HUES48 (cell line): Measurements from ENCODE around the gene SEPTIN1.

Experiments
- H3K27ac ChIP-seq: one replicate; pipeline ENCODE4 v1.7.0; 2013; ENCODE audit warnings: low read depth, low read length, inconsistent platforms
- H3K27me3 ChIP-seq: 2 replicates; pipeline ENCODE4 v1.6.1; 2013; ENCODE audit warnings: mild to moderate bottlenecking, low read length; ENCODE audit not compliant: control insufficient read depth, insufficient read depth
- H3K36me3 ChIP-seq: 2 replicates; pipeline ENCODE4 v1.6.1; 2013; ENCODE audit warnings: low read length; ENCODE audit not compliant: control insufficient read depth, insufficient read depth
- H3K4me1 ChIP-seq: 2 replicates; pipeline ENCODE4 v1.6.1; 2013; ENCODE audit warnings: mild to moderate bottlenecking, low read length; ENCODE audit not compliant: control insufficient read depth, insufficient read depth
- H3K4me3 ChIP-seq: 2 replicates; pipeline ENCODE4 v1.5.1; 2013; ENCODE audit warnings: mild to moderate bottlenecking, low read depth, low read length
- H3K9ac ChIP-seq: 2 replicates; pipeline ENCODE4 v1.6.1; 2013; ENCODE audit warnings: mild to moderate bottlenecking, low read depth, low read length, moderate library complexity
- H3K9me3 ChIP-seq: 2 replicates; pipeline ENCODE4 v1.6.1; 2013; ENCODE audit warnings: low read length; ENCODE audit not compliant: control insufficient read depth, insufficient read depth

The SEPTIN1 gene

DNA sequence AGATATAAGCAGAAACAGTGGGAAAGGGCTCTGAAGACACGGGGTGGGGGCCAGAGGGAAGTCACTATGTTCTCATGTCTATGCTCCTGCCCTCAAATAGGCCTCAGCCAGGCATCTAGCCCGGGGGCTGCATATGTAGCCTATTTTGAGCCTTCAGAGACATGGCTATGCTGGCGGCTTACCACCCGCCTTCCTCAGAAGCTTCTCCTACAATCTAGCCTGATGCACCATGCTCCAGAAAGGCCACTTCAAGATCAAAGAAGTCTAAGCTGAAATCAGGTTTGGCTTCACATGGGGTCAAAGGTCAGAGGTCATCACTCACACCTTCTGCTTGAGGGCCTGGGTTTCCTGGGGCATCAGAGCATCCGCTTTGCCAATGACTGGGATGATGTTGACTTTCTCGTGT lies 1.6 kb downstream of the SEPTIN1 start:
- Histone ChIP-seq H3K36me3 (no peaks in the 10 kb centered on the region), H3K4me1 (peaks cover 6% of the 10 kb centered on the region), H3K9ac (no peak overlapping the region), H3K27me3 (no peaks in the 10 kb centered on the region), H3K27ac (no peak overlapping the region), H3K9me3 (no peaks in the 10 kb centered on the region), H3K4me3 (no peak overlapping the region)

GRCh38 chr16:30380072-30380802 lies 2.1 kb downstream of the SEPTIN1 start:
- no peaks in the 10 kb centered on the region for H3K36me3 ChIP-seq
- no peaks in the 10 kb centered on the region for H3K27me3 ChIP-seq
- H3K9me3 ChIP-seq, result no peaks in the 10 kb centered on the region
- no peak overlapping the region for H3K9ac ChIP-seq
- H3K27ac ChIP-seq, result no peak overlapping the region
- no peak overlapping the region for H3K4me3 ChIP-seq
- H3K4me1 ChIP-seq, result peaks cover 6% of the 10 kb centered on the region

DNA sequence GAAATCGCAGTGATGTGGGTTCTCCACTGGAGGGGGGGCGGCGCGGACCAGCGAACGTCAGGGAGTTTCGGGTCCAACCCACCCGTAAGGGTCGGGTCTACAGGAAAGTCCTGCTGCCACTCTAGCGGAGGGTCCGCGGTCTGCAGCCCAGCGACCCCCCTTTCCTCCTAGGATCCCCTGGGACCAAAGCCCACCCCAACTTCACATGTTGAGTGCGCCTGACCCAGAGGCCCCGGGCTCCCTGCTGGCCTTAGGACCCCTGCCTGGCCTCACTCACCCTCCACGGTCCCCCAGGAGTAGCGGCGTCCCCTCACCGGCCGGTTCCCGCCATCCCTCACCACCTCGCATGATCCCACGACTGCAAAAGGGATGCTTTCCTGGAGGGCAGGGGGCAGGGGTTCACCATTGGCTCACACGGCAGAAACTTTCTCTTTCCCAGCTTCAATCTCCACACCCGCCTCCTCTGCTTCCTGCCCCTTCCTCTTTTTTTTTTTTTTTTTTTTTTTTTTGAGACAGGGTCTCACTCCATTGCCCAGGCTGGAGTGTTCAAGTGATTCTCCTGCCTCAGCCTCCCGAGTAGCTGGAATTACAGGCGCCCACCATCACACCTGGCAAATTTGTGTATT lies 3.1 kb downstream of the SEPTIN1 start:
- Histone ChIP-seq H3K27me3 (no peaks in the 10 kb centered on the region), H3K4me3 (peak overlapping the region; percentile 80), H3K9ac (peak overlapping the region; percentile 35; the same call in 1 of the 2 replicates), H3K36me3 (no peaks in the 10 kb centered on the region), H3K4me1 (peaks cover 6% of the 10 kb centered on the region), H3K9me3 (no peaks in the 10 kb centered on the region), H3K27ac (peak overlapping the region; percentile 100)

DNA sequence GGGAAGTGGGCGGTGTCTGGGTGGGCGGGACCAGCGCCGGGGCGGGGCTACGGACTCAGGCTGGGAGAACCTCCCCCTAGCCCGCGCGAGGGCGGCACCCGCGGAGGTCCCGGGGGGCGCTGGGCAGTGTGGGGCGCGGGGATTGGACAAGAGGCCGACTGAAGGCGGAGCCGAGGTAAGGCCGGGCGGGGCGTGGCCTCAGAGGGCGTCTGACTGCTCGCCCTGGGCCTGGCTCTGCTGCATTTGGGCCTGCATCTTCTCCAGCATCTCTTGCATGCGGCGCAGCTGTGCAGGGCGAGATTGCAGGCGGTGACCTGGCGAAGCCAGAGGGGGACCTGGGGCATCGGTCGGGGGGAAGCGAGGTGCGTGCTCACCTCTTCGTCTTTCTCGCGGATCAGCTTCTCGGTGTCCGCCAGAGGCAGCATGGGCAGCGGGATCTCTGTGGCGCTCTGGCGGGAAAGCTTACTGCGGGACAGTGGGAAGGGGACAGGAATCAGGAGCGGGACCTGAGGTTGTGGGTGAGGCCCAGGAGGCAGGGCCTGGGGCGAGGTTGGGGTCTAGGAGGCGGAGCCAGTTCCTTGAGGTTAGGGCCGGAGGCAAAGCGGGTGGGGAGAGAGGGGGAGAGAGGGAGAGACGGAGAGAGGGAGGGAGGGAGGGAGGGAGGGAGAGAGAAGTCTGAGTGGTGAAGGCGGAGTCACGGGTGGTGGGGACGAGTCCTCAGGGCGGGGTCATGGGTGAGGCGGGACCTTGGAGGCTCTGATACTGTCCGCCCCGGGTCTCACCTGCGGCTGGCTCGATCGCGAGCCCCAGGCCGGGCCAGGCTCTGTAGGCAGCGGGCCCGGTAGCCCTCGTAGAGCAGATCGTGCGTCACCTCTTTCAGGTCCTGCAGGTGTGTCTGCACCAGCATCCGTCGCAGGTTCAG lies 3.9 kb downstream of the SEPTIN1 start:
- H3K9me3 ChIP-seq, result no peaks in the 10 kb centered on the region
- H3K27me3 ChIP-seq, result no peaks in the 10 kb centered on the region
- peak overlapping the region; percentile 100 for H3K27ac ChIP-seq
- peak overlapping the region; percentile 80 for H3K4me3 ChIP-seq
- H3K4me1 ChIP-seq, result peaks cover 6% of the 10 kb centered on the region
- peak overlapping the region; percentile 84 for H3K9ac ChIP-seq
- H3K36me3 ChIP-seq, result no peaks in the 10 kb centered on the region

DNA sequence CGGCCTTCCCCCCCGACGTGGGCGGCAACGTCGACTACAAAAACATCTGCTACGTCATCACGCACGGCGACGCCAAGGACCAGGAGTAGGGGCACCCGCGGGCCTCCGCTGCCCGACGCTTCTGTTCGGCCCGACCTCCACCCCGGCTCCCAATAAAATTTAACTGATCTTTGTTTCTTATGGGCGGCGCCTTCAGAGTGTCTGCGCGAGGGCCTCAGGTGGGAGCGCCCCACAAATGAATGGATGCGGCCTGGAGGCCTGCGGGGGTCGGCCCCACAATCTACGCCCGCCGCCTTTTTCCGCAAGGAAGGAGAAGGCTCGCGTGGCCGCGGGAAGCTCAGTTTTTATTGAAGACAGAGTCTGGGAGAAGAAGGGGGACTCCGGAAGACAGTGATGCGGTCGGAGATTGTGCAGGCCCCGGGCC lies 4.5 kb downstream of the SEPTIN1 start:
- Histone ChIP-seq H3K36me3 (no peaks in the 10 kb centered on the region), H3K27me3 (no peaks in the 10 kb centered on the region), H3K4me3 (peak overlapping the region; percentile 80), H3K9ac (peak overlapping the region; percentile 84), H3K27ac (peak overlapping the region; percentile 100), H3K4me1 (peaks cover 6% of the 10 kb centered on the region), H3K9me3 (no peaks in the 10 kb centered on the region)

- H3K27ac ChIP-seq, result peak overlapping the region; percentile 100
- H3K9me3 ChIP-seq, result no peaks in the 10 kb centered on the region
- H3K4me3 ChIP-seq, result peak overlapping the region; percentile 80
- H3K27me3 ChIP-seq, result no peaks in the 10 kb centered on the region
- H3K36me3 ChIP-seq, result no peaks in the 10 kb centered on the region
- peaks cover 6% of the 10 kb centered on the region for H3K4me1 ChIP-seq
- H3K9ac ChIP-seq, result peak overlapping the region; percentile 65
Measured at GRCh38 chr16:30377050-30377811, 5.1 kb downstream of the SEPTIN1 start.

GRCh38 chr16:30376461-30376902 lies 5.9 kb downstream of the SEPTIN1 start:
- H3K4me3 ChIP-seq, result no peak overlapping the region
- H3K9me3 ChIP-seq, result no peaks in the 10 kb centered on the region
- no peak overlapping the region for H3K27ac ChIP-seq
- H3K27me3 ChIP-seq, result no peaks in the 10 kb centered on the region
- H3K9ac ChIP-seq, result no peak overlapping the region
- peaks cover 6% of the 10 kb centered on the region for H3K4me1 ChIP-seq
- no peaks in the 10 kb centered on the region for H3K36me3 ChIP-seq

DNA sequence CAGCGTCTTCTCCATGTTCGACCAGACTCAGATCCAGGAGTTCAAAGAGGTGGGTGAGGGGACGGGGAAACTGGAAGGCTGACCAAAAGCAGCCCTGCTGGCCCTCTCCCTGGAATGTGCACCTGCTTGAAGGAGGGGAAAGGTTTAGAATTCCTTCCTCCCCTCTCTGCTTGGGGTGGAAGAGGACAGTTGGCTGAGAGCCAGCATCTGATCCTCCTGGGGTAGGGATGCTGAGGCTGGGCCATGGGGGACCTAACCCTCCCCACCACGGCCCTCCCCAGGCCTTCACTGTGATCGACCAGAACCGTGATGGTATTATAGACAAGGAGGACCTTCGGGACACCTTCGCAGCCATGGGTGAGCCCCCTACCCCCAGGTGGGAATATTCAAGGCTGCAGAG lies 6.5 kb downstream of the SEPTIN1 start:
- H3K36me3 ChIP-seq, result no peaks in the 10 kb centered on the region
- no peaks in the 10 kb centered on the region for H3K27me3 ChIP-seq
- no peaks in the 10 kb centered on the region for H3K9me3 ChIP-seq
- H3K4me3 ChIP-seq, result no peak overlapping the region
- no peak overlapping the region for H3K9ac ChIP-seq
- no peak overlapping the region for H3K27ac ChIP-seq
- peaks cover 6% of the 10 kb centered on the region for H3K4me1 ChIP-seq

DNA sequence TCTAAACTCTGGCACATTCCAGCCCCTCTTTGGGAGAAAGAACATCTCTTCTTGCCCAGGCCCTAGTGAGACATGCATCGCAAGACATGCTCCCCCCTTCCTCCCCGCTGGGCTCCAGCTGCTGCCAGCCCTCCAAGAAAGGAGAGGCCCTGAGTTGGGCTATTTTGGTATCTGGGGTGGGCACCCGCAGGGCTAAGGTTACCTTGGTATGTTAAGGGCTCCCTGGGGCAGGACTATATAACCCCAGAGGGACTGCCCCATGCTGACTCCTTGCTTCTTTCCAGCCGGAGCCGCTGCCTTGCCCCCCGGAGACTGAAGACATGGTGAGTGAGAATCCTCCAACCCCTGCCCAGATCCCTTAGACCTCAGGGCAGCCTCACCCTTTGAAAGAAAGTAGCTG lies 7.8 kb downstream of the SEPTIN1 start, which contains the start of gene MYL11:
Gene MYL11, plus strand, starts transcription at position 265 of the 400 bp plus-strand sequence. Its CDS starts 56 bp downstream, at position 321.
- H3K9me3 ChIP-seq, result no peaks in the 10 kb centered on the region
- no peak within 1 kb of the TSS for H3K4me3 ChIP-seq
- H3K27ac ChIP-seq, result no peak within 1 kb of the TSS
- H3K4me1 ChIP-seq, result peaks cover 6% of the 10 kb centered on the region
- H3K27me3 ChIP-seq, result no peaks in the 10 kb centered on the region
- H3K36me3 ChIP-seq, result no peaks in the 10 kb centered on the region
- no peak within 1 kb of the TSS for H3K9ac ChIP-seq

DNA sequence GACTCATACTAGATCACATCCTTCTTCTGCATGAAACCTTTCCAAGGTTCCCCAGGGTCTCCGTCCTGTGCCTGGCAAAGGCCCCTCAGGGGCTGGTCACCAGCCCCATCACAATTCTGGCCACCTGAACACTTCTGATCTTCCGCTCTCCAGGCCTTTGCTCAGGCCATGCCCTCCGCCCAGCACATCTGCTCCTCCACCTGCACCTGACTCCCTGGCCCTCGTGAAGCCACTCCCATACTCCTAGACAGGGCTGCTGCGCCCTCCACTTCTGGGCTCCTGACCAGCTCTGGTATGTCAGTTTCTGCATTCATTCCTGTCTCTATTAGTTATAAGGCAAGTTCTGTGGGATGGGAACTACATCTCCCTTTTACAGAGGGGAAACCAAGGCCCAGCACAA lies 9.6 kb downstream of the SEPTIN1 start:
- Histone ChIP-seq H3K9me3 (no peaks in the 10 kb centered on the region), H3K27me3 (no peaks in the 10 kb centered on the region), H3K9ac (no peak overlapping the region), H3K4me3 (no peak overlapping the region), H3K36me3 (no peaks in the 10 kb centered on the region), H3K27ac (no peak overlapping the region), H3K4me1 (peaks cover 16% of the 10 kb centered on the region)
